ENCODE data around the gene CCDC142.
A peak's percentile ranks its signal among the peaks of the same experiment; 100 is the strongest.

The CCDC142 gene

DNA sequence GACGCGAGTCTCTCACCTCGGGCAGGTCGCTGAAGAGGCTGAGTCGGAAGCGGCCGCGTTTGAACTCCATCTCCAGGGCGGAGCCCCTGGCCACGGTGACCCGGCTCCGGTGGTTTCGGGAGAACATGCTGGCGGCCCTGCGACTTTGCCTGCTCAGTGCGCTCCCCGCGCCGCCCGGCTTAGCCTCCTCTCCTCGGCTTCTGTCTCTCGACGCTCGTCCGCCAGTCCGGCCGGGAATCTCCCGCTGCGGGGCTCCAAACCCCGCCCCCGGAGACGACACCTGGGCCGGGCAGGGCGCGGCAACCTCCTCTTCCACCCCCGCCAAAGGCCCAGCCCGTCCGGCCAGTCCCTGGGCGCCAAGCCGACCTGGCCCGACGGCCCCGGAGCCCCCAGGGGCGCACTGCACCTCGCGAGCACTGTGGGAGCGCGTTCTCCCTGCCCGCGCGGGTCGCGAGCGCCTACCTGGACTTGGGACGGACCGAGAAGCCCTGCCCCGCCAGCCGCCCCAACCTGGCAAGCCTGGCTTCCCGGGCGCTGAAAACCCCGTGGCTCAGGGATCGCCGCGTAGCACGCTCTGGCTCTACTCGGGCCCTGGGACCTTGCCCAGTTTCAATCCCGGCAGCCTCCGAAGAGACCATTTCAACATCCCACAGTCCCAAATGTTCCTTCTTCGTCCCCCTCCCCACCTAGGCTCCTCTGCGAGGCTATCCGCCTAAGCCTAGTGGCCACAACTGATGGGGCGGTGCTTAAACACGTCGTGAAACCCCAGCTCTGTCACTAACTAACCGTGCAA lies 40.9 kb downstream of the CCDC142 start, which contains the start of gene RTKN:
Gene RTKN (minus strand): TSS at position 248 of the 793 bp plus-strand sequence. CDS start 121 bp downstream, at position 127.
- TF ChIP-seq, protein P1, sequence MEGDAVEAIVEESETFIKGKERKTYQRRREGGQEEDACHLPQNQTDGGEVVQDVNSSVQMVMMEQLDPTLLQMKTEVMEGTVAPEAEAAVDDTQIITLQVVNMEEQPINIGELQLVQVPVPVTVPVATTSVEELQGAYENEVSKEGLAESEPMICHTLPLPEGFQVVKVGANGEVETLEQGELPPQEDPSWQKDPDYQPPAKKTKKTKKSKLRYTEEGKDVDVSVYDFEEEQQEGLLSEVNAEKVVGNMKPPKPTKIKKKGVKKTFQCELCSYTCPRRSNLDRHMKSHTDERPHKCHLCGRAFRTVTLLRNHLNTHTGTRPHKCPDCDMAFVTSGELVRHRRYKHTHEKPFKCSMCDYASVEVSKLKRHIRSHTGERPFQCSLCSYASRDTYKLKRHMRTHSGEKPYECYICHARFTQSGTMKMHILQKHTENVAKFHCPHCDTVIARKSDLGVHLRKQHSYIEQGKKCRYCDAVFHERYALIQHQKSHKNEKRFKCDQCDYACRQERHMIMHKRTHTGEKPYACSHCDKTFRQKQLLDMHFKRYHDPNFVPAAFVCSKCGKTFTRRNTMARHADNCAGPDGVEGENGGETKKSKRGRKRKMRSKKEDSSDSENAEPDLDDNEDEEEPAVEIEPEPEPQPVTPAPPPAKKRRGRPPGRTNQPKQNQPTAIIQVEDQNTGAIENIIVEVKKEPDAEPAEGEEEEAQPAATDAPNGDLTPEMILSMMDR (conservative IDR thresholded peaks at IDR 0.05; ENCODE audit: control insufficient read depth, insufficient read depth, low read depth, low read length), result no peak
- no peak for DNase-seq (ENCODE audit: low read depth)
- H3K4me3 ChIP-seq (ENCODE audit: control insufficient read depth, low read depth, low read length), result peak within 1 kb of the TSS; percentile 57

DNA sequence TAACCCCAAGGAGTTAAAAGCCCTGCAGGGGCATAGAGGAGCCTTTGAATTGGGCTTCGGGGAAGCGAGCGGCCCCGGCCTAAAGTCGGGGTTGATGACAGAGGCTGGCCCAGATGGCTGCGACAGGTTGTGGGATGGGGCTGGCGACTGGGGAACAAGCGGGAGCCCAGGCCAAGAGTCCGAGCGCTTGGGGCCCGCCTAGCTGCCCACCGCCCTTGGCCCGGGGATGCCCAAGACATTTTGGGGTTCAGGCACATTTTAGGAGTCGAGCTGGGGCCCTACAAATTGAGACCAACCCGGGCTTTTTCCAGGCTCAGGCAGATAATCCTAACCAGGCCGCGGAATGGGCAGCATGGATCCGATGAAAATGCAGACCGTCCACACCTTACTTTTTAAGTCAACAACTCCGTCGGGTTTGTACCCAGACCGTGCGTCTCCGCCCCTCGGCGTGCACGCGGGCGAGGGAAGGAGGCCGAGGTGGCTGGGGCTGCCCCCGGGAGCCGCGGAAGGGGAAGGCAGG lies 41.6 kb downstream of the CCDC142 start:
- DNase-seq (ENCODE audit: low read depth), result no peak
- H3K4me3 ChIP-seq (ENCODE audit: control insufficient read depth, low read depth, low read length), result no peak overlapping the region
- TF ChIP-seq, protein P1 (conservative IDR thresholded peaks at IDR 0.05; ENCODE audit: control insufficient read depth, insufficient read depth, low read depth, low read length), result no peak

DNA sequence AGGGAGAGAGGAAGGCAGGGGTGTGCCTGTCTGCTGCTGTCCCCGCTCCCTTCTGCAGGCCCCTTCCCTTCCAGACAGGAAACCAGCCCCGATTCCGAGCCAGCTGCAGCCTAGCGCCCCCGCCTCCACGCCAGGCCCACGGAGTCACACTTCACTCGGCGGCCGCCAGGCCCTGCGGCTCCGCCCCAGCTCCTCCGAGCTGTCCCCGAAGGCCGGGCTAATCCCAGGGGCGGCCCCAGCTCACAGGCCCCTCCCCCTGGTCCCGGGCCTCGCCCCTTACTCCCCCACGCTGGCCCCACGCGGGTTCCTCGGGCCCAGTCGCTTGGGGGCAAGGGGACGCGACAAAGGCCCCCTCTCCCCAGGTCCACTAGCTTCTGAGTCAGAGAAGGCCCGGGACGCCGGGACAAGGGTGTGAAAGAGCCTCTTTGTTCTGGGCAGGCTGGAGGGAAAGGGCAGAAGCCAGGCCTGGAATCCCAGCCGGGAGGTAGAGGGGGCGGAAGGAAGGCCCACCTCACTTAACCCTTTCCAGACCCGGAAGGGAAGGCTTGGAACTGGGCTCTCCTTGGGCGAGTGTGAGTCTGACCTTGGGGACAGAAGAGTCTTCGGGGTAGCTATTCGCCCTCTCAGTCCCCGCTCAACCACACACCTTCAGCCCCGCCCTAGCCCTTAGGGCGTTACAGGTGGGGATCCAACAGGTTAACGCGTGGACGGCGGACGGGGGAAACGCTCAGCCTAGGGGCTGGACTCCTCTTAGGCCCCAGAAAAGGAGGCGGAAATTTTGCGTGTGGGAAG lies 42.2 kb downstream of the CCDC142 start:
- TF ChIP-seq, protein P1 (conservative IDR thresholded peaks at IDR 0.05; ENCODE audit: control insufficient read depth, insufficient read depth, low read depth, low read length), result no peak
- peak; percentile 68 for DNase-seq (ENCODE audit: low read depth)
- peak overlapping the region; percentile 57 for H3K4me3 ChIP-seq (ENCODE audit: control insufficient read depth, low read depth, low read length)

DNA sequence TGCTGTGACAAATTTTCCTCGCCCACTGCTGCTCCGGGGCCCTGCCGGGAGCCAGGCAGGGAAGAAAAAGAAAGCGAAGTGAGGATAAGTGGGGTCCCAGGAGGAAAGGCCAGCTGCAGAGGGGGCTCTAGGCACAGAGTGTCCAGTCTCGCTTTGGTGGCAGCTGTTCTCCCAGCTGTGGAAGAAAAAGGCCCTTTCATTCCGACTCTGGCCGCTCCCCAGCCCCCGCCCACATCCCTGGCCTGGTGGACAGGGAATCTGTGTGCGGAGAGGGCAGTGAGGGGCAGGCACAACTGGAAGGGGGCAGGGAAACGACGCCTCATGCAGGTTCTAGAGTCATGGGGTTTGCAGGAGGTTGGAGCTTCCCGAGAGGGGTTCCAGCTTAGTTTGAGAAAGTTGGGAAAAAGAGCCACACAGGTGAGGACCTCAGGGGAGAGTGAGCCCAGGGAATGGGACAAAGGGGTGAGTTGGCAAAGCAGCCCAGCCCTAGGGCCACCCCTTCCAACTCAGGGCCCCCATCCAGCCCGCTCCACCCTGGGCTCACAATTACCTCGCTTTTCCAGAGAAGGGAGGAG lies 42.9 kb downstream of the CCDC142 start:
- peak overlapping the region; percentile 57 for H3K4me3 ChIP-seq (ENCODE audit: control insufficient read depth, low read depth, low read length)
- TF ChIP-seq, protein P1 (conservative IDR thresholded peaks at IDR 0.05; ENCODE audit: control insufficient read depth, insufficient read depth, low read depth, low read length), result no peak
- peak; percentile 46 for DNase-seq (ENCODE audit: low read depth)

DNA sequence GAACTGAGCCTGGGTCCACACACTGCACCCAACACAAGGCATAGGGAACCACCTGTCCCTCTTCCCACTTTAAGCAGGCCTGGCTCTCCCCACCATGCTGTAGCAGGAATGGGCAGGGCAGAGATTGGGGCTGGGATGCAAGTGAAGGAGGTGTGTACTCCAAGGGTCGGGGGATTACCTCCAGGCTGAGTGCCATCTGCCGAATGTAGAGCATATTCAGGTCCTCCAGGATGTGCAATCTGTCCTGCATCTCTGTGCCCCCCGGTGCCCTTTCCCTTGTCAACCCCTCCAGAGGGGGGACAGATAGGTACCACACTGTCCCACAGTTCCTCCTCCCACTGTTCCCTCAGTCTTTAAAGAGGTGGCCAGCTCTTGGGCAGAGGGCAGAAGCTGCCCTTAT lies 43.4 kb downstream of the CCDC142 start:
- TF ChIP-seq, protein P1 (conservative IDR thresholded peaks at IDR 0.05; ENCODE audit: control insufficient read depth, insufficient read depth, low read depth, low read length), result no peak
- H3K4me3 ChIP-seq (ENCODE audit: control insufficient read depth, low read depth, low read length), result peak overlapping the region; percentile 57
- DNase-seq (ENCODE audit: low read depth), result no peak

DNA sequence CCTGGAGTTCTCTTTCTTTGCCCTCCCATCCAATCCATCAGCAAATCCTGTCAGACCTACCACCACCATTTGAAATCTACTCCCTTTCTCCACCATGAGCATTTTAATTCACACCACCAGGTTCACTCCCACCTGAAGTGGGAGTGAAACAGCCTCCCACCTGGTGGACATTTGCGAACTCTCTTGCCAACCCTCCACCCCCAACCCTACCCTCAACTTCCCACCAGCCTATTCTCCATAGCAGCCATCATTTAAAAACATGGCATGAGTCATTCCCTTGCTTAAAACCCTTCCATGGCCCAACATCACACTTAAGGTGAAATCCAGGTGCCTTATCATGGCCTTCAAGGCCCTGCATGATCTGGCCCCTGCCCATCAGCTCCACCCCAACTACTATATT lies 44.5 kb downstream of the CCDC142 start:
- TF ChIP-seq, protein P1 (conservative IDR thresholded peaks at IDR 0.05; ENCODE audit: control insufficient read depth, insufficient read depth, low read depth, low read length), result no peak
- no peak overlapping the region for H3K4me3 ChIP-seq (ENCODE audit: control insufficient read depth, low read depth, low read length)
- no peak for DNase-seq (ENCODE audit: low read depth)
